Calu3 (cell line): ENCODE results near the gene CPNE6. TPM values are rescaled to one million over a fixed set of nuclear protein-coding genes. Genes with fewer than 3 reads are reported as not detected.

Experiments
- BruUV-seq: library from RNA; stranded (reverse); fragments of 400-500 nt; replicated peaks from 2 replicates; lab custom pipeline; 2021; lab: Mats Ljungman, UMichigan
- CTCF ChIA-PET: fragments of 300-600 bp; sonication (Branson Sonifier 250); formaldehyde crosslinking; loops from one replicate; lab custom pipeline; 2022; ENCODE audit warnings: antibody characterized with exemption; lab: Charles Lee
- DNase-seq: peaks from one replicate; pipeline ENCODE4 v3.0.0; 2022
- H3K27ac Mint-ChIP-seq: one replicate; pipeline ENCODE4 v1.8.0; 2022; ENCODE audit warnings: mixed read lengths; ENCODE audit not compliant: unreplicated experiment
- H3K27me3 Mint-ChIP-seq: one replicate; pipeline ENCODE4 v1.8.0; 2022; ENCODE audit warnings: mixed read lengths; ENCODE audit not compliant: unreplicated experiment
- H3K36me3 Mint-ChIP-seq: one replicate; pipeline ENCODE4 v1.8.0; 2022; ENCODE audit warnings: mild to moderate bottlenecking, moderate library complexity, mixed read lengths; ENCODE audit not compliant: insufficient read depth, unreplicated experiment
- H3K4me1 Mint-ChIP-seq: one replicate; pipeline ENCODE4 v1.8.0; 2022; ENCODE audit warnings: mild to moderate bottlenecking, low read depth, mixed read lengths; ENCODE audit not compliant: unreplicated experiment
- H3K4me3 Mint-ChIP-seq: one replicate; pipeline ENCODE4 v1.8.0; 2022; ENCODE audit warnings: mild to moderate bottlenecking, low read depth, moderate library complexity, mixed read lengths; ENCODE audit not compliant: unreplicated experiment
- H3K9me3 Mint-ChIP-seq: one replicate; pipeline ENCODE4 v1.8.0; 2022; ENCODE audit warnings: low read depth, mixed read lengths; ENCODE audit not compliant: unreplicated experiment
- intact Hi-C: fragments of 100-400 bp; cut with micrococcal nuclease; formaldehyde crosslinking; loops from one replicate; pipeline ENCODE4 v1.10.0; 2022; ENCODE audit not compliant: unreplicated experiment
- total RNA-seq: library from RNA; stranded (reverse); gene quantifications from 2 replicates; pipeline ENCODE4 v1.2.3, GENCODE V29; 2022
- TF ChIP-seq, protein P1 (sequence below): fragments of 200-600 bp; IDR thresholded peaks from one replicate; pipeline ENCODE4 v1.8.0; 2022; ENCODE audit warnings: antibody characterized with exemption; ENCODE audit not compliant: unreplicated experiment

Gene CPNE6
- total RNA-seq, 1 experiment from 2014 or later: not detected

DNA sequence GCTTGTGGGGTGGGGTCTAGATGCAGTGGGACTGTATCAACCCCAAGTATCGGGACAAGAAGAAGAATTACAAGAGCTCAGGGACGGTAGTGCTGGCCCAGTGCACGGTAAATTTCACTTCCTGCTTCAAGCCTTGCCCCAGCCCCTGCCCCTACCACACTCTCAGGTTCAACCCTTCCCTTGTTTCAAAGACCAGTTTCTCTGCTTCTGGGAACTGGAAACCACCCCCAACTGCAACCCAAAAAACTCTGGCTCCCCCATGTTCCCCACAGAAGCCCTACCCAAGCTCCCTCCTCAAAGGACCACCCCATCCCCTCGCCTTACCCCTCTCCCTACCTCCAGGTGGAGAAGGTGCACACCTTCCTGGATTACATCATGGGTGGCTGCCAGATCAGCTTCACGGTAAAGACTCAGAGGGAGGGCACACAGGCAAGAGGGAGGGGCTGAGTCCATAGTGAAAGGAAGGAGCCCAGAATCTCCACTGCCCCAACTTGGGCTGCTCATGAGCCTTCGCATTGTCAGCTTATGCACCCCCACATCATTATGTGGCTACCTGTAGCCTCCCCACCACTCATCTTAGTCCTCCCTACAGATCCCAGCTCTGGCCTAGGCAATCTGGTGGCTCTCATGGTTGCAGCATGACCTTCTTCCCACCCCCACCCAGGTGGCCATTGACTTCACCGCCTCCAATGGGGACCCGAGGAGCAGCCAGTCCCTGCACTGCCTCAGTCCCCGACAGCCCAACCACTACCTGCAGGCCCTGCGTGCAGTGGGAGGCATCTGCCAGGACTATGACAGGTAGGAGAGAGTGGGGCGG, 4.3 kb downstream of the CPNE6 start:
- intact Hi-C loops: no loop called here
- CTCF ChIA-PET: no interaction called here
- no TSS peak for BruUV-seq

DNA sequence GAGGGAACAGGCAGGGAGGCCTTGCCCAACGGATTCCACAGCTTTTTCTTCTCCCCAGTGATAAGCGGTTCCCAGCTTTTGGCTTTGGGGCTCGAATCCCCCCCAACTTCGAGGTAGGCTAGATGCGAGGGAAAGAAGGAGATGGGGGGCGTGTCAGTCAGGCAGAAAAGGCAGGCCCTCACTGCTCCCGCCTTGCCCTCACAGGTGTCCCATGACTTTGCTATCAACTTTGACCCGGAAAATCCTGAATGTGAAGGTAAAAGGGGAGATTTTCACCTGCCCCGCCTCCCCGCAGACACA, 4.9 kb downstream of the CPNE6 start:
- CTCF ChIA-PET: no interaction called here
- H3K9me3 Mint-ChIP-seq: no peaks in the 10 kb centered on the region
- no TSS peak for BruUV-seq

More for the DNA sequence above, 4.3 kb downstream of the CPNE6 start:
- no peak overlapping the region for H3K27ac Mint-ChIP-seq
- no peaks in the 10 kb centered on the region for H3K4me1 Mint-ChIP-seq
- no peak for DNase-seq
- H3K27me3 Mint-ChIP-seq: peaks cover 51% of the 10 kb centered on the region
- no peak overlapping the region for H3K4me3 Mint-ChIP-seq
- H3K36me3 Mint-ChIP-seq: peaks cover under 1% of the 10 kb centered on the region
- TF ChIP-seq, protein P1, sequence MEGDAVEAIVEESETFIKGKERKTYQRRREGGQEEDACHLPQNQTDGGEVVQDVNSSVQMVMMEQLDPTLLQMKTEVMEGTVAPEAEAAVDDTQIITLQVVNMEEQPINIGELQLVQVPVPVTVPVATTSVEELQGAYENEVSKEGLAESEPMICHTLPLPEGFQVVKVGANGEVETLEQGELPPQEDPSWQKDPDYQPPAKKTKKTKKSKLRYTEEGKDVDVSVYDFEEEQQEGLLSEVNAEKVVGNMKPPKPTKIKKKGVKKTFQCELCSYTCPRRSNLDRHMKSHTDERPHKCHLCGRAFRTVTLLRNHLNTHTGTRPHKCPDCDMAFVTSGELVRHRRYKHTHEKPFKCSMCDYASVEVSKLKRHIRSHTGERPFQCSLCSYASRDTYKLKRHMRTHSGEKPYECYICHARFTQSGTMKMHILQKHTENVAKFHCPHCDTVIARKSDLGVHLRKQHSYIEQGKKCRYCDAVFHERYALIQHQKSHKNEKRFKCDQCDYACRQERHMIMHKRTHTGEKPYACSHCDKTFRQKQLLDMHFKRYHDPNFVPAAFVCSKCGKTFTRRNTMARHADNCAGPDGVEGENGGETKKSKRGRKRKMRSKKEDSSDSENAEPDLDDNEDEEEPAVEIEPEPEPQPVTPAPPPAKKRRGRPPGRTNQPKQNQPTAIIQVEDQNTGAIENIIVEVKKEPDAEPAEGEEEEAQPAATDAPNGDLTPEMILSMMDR: no peak
- H3K9me3 Mint-ChIP-seq: no peaks in the 10 kb centered on the region

DNA sequence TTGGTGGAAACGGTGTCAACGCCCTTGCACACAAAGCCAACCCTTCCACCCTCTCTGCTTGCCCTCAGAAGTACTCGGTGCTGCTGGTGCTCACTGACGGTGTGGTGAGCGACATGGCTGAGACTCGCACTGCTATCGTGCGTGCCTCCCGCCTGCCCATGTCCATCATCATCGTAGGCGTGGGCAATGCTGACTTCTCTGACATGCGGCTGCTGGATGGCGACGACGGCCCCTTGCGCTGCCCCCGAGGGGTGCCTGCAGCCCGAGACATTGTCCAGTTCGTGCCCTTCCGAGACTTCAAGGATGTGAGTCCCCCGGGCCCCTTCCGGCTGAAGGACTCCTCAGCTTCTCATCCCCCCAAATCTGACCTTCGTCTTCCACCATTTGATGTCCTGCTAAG, 5.7 kb downstream of the CPNE6 start:
- intact Hi-C loops: no loop called here
- no peak overlapping the region for H3K27ac Mint-ChIP-seq
- peaks cover 4% of the 10 kb centered on the region for H3K4me1 Mint-ChIP-seq
- H3K27me3 Mint-ChIP-seq: peaks cover 37% of the 10 kb centered on the region
- no peak for DNase-seq
- TF ChIP-seq, protein P1: no peak
- H3K9me3 Mint-ChIP-seq: no peaks in the 10 kb centered on the region
- BruUV-seq: no TSS peak
- no peak overlapping the region for H3K4me3 Mint-ChIP-seq
- CTCF ChIA-PET: no interaction called here
- H3K36me3 Mint-ChIP-seq: peaks cover 9% of the 10 kb centered on the region

More for the DNA sequence above, 4.9 kb downstream of the CPNE6 start:
- Mint-ChIP-seq H3K4me1 (no peaks in the 10 kb centered on the region), H3K4me3 (no peak overlapping the region), H3K36me3 (peaks cover 4% of the 10 kb centered on the region), H3K27ac (no peak overlapping the region), H3K27me3 (peaks cover 45% of the 10 kb centered on the region)
- intact Hi-C loops: no loop called here
- TF ChIP-seq, protein P1: no peak
- DNase-seq: no peak

DNA sequence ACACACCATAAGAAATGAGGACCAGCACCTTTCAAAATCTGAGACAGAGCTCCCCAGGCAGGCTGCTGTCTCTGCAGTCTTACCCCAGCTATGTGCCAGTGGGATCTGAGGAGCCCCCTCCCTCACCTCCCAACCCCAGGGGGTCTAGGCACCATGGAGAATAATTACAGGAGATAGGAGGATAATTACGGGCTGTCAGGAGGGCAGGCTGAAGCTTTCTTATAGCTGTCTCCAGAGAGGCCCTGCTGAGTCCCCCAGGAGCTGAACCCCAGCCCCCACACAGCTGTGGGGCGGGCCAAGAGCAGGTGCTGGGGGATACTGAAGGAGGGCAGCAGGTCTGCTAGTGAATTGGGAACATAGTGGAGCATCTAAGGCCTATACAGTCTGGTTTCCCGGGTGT, 6.8 kb downstream of the CPNE6 start:
- H3K9me3 Mint-ChIP-seq: no peaks in the 10 kb centered on the region
- intact Hi-C loops: no loop called here
- BruUV-seq: no TSS peak
- H3K27me3 Mint-ChIP-seq: peaks cover 34% of the 10 kb centered on the region
- CTCF ChIA-PET: interaction anchor here (0.6 kb wide), 1 partner anchor 8 kb away, joined by 3 read pairs; no protein-coding TSS in a partner anchor
- peaks cover 8% of the 10 kb centered on the region for H3K4me1 Mint-ChIP-seq
- TF ChIP-seq, protein P1: no peak
- no peak overlapping the region for H3K27ac Mint-ChIP-seq
- peaks cover 9% of the 10 kb centered on the region for H3K36me3 Mint-ChIP-seq
- DNase-seq: no peak
- no peak overlapping the region for H3K4me3 Mint-ChIP-seq
